Jurkat, Clone E6-1 (cell line): ENCODE results near the gene PGAP1.
A peak's percentile ranks its signal among the peaks of the same experiment; 100 is the strongest.

Experiments
- DNase-seq: peaks from one replicate; pipeline ENCODE4 v3.0.0-alpha.2; 2011; ENCODE audit warnings: low read depth, low spot score
- H3K4me3 ChIP-seq: 2 replicates; pipeline ENCODE4 v1.5.1; 2011; ENCODE audit warnings: mild to moderate bottlenecking, low read length, control low read depth, moderate library complexity

Gene PGAP1

DNA sequence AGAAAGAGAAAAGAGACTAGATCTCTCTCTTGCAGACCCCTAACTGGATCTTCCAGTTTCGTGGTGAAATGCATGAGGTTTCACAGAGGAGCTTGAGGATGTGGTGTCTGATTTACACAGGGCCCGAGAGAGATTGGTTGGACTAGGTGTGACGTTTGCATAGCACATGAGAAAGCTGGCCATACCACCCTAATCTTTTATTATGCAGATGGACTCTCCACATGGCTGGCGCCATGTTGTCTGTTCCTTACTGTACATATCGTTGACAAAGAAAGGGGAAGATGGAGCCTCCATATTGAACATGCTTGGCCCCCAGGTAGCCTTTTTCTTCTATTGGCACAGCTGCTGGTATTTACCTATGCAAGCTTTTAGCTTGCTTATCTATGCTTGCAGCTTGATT, 27.5 kb upstream of the PGAP1 start:
- no peak for DNase-seq
- no peak overlapping the region for H3K4me3 ChIP-seq

DNA sequence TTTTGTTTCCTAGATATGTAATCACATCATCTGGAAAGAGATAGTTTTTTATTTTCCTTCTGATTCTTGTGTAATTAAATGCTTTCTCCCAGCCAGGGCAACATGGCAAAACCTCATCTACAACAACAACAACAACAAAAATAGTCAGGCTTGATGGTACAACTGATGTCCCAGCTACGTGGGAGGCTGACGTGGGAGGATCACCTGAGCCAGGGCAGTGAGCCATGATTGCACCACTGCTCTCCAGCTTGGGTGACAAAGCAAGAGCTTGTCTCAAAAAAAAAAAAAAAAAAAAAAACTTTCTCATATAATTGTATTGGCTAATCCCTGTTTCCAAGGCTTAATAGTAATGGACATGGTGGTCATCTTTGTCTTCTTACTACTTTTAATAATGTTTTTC, 26.4 kb upstream of the PGAP1 start:
- DNase-seq = no peak

DNA sequence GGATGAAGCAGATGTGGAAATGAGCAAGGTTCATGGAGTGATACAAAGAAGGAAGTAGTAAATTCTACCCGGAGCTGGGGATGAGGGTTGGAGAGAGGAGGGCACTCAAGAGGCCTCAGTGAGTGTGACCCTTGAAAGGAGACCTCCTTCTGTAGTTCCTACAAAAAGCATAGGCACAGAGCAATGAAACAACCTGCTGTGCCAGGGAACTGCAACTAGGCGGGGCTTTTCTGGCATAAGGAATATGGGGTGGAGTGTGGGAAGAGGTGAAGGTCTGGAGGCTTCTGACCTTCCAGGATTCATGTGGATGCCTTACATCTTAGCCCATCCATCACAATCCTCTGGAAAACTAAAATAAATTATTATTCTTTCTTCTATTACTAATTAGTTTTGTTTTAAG, 25.5 kb upstream of the PGAP1 start:
- no peak for DNase-seq
- no peak overlapping the region for H3K4me3 ChIP-seq

More for the DNA sequence above, 26.4 kb upstream of the PGAP1 start:
- no peak overlapping the region for H3K4me3 ChIP-seq

DNA sequence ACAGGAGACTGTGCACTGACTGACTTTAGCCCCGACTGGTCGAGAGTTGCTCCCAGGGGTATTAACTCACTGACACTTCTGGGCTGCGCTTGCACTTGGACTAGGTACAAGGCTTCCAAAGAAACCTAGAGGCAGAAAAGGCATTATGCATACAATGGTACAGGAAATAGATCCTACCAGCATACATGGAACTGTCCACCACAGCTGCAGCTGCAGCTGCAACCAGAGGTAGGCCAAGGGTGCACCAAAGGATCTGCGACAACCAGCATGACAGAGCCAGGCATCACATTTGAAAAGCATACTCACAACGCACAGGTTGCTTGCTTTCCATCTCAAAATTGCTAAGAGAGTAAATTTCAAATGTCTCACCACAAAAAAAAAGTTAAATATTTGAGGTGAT, 22.6 kb upstream of the PGAP1 start:
- H3K4me3 ChIP-seq = no peak overlapping the region
- DNase-seq = no peak

GRCh38 chr2:196944570-196944969, 18.1 kb upstream of the PGAP1 start:
- H3K4me3 ChIP-seq = no peak overlapping the region
- no peak for DNase-seq

GRCh38 chr2:196941398-196942078, 15.0 kb upstream of the PGAP1 start:
- DNase-seq = no peak
- no peak overlapping the region for H3K4me3 ChIP-seq

GRCh38 chr2:196939371-196939770, 12.9 kb upstream of the PGAP1 start:
- peak; percentile 61 for DNase-seq
- no peak overlapping the region for H3K4me3 ChIP-seq

- no peak overlapping the region for H3K4me3 ChIP-seq
- no peak for DNase-seq
Observed at GRCh38 chr2:196935432-196935831, 8.9 kb upstream of the PGAP1 start.

DNA sequence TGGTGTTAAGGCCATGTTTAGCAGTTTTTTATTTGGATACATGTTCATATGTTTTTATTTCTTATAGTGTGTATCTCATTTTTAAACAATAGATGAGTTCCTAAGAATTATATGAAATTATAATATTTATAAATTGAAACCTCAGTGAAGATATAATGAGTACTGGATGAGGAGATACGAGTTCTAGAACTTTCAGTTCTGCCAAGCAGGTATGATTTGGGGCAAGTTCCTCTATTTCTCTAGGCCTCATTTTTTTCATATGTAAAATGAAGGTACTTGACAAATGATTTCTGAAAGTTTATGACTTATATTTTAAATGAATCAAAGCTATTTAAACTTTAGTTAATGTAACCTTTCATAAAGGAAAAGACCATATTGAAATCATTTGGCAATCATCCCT, 8.2 kb upstream of the PGAP1 start:
- no peak for DNase-seq
- no peak overlapping the region for H3K4me3 ChIP-seq

DNA sequence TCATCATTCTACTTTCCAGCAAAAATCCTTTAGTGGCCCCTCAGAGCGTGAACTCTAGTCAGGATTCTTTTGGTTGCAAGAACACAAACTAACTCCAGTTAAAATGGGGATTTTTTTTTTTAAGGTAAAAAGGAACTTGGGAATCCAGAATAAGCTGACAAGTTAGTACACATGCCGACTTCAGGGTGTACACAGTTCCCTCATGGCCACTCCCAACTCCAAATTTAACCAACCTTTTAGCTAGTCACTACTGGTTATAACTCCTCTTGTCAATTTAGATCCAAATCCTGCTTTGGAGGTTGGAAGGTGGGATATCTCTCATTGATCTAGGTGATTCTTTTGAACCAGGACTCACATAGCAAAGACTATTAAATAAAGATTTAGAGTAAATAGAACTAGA, 5.0 kb upstream of the PGAP1 start:
- no peak for DNase-seq

DNA sequence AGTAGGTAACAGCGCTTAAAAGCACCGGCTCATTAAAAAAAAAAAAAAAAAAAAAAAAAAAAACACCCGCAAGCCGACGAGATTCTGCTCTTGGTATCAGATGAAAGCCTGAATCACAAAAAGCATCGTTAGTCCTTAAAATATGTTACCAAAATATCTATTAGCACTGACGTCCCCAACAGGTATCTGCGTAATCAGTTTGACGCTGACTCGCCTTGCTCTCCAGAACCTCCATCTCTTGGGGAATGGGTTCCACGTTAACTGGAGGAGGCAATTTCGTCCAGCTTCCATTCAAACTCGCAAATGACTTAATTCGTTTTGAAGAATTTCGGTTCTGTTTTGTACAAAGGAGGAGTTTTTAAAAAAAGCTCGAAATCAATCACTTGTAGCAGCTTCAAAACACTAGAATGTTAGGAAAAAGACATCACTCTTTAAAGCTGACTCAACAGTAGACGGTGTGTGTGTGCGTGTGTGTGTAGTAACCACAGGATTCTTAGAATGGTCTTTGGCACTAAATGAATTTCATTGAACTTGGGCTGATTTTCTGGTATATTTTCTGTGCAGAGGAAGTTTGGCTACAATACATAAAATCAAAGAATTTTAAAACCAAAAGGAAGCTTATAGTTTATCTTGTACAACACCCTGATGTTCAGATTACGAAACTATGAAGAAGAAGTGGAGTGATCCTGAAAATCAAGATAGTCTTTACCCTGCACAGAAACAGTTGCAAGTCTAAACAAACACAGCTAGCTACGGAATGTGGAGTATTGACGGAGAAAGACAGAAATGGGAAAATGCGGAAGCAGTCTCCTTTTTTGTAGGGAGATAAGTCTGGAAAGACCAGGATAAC, 1.1 kb upstream of the PGAP1 start:
- H3K4me3 ChIP-seq = peak overlapping the region; percentile 89
- no peak for DNase-seq

More for the DNA sequence above, 5.0 kb upstream of the PGAP1 start:
- no peak overlapping the region for H3K4me3 ChIP-seq

DNA sequence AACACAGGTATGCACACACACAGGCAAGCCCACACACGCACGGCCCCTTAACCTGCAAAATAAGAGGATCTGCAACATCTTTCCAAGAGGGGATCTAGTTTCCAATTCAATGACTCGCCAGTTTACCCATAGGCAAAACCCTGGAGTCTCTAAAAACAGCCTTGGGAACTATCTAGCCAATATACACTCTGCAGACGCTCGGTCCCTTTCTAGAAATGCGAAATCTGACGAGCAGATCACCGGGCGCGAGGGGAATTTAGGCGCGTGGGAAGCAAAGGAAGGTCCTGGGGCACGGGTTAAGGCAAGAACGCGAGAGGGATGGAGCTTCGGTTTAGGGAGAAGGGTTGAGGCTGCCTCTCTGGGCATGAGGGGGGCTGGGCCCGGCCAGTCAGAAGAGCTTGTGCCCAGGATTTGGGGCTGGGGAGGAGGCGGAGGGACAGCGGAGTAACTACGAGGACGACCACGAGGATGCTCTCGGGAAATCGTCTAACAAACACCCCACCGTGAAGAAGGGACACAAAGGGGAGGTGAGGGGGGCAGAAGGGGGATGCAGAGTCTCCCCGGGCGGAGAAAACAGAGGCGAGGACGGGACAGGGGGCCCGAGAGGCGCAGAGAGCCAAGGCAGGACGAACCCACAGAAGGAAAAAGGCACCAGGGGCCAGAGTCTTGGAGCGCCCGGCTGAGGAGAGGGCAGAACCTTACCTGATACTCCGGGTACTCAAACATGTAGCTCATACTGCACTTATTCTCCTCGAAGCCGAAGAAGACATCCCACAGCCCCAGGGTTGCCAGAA, 542 bp downstream of the PGAP1 start:
- no peak for DNase-seq
- peak overlapping the region; percentile 89 for H3K4me3 ChIP-seq

DNA sequence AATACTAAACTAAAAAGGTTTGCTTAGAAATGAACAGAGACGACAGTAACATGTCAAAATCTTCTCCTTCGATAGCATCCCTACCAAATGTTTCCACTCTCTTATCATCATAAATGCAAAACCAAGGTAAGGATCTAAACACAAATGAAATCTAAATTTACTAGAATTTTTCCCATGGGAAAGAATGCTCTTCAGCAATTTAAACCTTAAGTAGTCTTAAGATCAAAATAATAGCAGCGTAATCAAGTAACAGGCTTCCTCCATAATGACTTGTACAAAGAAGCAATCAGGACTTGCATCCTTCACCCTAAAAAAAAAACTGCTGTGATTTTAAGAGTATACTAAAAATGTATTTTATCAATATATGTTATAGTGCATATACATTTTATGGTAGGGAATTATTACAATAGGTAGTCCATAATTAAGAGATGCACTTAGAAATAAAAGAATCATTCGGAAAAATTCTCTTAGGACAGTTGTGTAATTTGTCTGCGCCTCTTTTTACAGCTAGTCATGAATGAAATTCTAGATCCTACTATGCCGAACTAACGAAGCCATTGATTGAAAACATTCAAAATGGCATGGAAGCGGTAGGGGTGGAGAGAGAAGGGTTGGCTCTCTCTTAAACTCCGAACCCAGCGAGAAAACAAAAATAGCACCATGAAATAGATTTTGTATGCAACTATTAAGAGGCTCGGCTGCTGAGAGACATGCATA, 1.3 kb downstream of the PGAP1 start:
- peak overlapping the region; percentile 89 for H3K4me3 ChIP-seq
- no peak for DNase-seq

DNA sequence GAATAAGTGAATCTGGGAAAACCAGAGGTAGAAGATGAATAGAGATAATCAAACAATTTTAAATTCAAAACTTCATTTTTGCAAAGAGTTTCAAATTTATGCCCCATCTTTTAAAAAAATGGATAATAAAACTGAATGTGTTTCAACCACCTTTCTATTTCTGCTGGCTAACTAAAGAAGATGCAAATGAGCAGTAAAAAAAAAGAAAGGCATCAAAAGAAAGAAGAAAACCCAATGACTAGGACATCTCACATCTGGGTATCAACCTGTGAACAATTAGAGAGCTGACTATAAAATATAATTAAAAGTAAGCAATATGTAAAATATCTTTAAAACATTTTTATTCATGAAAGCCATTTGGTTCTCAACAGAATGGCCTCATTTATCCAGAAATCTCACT, 2.5 kb downstream of the PGAP1 start:
- H3K4me3 ChIP-seq = no peak overlapping the region
- DNase-seq = no peak

GRCh38 chr2:196918927-196919326, 7.6 kb downstream of the PGAP1 start:
- no peak for DNase-seq
- no peak overlapping the region for H3K4me3 ChIP-seq

DNA sequence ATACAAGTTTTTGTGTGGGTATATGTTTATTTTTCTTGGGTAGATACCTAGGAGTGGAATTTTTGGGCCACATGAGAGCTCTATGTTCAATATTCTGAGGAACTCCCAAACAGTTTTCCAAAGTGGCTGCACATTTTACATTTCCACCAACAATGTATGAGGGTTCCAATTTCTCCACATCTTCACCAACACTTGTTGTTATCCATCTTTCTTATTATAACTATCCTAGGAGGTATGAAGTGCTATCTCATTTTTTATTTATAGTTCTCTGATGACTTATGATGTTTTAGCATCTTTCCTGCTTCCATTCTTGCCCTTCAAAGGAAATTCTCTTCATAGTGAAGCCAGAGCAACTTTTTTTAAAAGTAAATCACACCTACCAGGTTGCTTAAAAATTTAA, 8.7 kb downstream of the PGAP1 start:
- H3K4me3 ChIP-seq = no peak overlapping the region
- no peak for DNase-seq

DNA sequence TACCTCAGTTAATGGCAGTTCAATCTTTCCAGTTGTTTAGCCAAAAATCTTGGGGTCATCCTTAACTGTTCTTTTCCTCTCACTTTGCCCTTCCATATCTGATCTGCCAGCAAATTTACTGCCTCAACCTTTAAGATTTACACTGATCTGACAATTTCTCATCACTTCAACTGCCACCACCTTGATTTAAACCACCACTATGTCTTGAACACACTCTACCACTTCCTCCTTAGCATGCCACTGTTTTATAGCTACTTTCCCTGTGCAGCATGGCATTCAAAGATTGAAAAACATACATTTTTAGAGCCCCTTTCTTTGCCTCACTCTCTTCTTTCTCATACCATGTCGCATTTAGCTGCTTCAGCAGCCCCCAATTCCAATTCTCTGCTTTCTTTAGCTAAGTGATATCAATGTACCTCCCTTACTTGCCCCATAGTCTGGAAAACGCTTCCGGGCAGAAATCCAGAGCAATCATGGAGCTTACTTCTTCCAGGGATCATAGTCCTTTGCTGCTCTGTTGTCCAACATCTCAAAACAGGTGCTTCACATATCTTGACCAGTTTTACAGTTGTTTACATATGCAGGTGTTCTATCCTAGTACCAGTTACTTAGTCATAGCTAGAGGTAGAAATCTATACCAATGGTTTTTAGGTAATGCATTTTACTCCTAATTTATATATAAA, 10.9 kb downstream of the PGAP1 start:
- H3K4me3 ChIP-seq = peak overlapping the region; percentile 13; the same call in 1 of the 2 replicates
- DNase-seq = peak; percentile 78

DNA sequence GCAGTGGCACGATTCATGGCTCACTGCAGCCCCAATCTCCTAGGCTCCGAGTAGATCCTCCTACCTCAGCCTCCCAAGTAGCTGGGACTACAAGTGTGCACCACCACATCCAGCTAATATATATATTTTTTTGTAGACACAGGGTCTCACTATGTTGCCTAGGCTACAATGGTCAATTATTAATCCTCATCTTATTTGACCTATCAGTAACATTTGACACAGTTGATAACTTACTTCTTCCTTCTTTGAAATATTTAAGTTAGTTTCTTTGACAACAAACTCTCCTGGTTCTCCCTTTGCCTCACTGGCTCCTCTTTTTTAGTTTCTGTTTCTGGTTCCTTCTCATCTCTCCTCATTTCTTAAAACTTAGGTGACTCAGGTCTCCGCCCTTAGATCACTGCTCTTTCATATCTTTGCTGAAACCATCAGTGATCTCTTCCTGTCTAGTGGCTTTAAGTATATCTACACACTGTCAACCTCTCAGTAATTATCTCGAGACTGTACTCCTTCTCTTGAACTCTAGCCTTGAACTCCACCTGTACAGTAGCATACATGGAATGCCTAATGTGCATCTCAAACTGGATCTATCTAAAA, 11.5 kb downstream of the PGAP1 start:
- peak overlapping the region; percentile 13; the same call in 1 of the 2 replicates for H3K4me3 ChIP-seq
- DNase-seq = peak; percentile 86
